ES-I3 (cell line): ENCODE data around the gene MAN2A1.
A peak's percentile ranks its signal among the peaks of the same experiment; 100 is the strongest.

Source experiments
- H3K36me3 ChIP-seq: 2 replicates; pipeline ENCODE4 v1.6.1; 2013; ENCODE audit warnings: mild to moderate bottlenecking, low read length, control low read depth, moderate library complexity; ENCODE audit not compliant: insufficient read depth
- H3K4me1 ChIP-seq: 2 replicates; pipeline ENCODE4 v1.6.1; 2013; ENCODE audit warnings: mild to moderate bottlenecking, control low read depth, low read length; ENCODE audit not compliant: insufficient read depth
- H3K9ac ChIP-seq: 2 replicates; pipeline ENCODE4 v1.6.1; 2013; ENCODE audit warnings: low read depth, mild to moderate bottlenecking, low read length, moderate library complexity
- H3K9me3 ChIP-seq: 2 replicates; pipeline ENCODE4 v1.6.1; 2013; ENCODE audit warnings: mild to moderate bottlenecking, low read length, moderate library complexity; ENCODE audit not compliant: control insufficient read depth, insufficient read depth

MAN2A1 gene

DNA sequence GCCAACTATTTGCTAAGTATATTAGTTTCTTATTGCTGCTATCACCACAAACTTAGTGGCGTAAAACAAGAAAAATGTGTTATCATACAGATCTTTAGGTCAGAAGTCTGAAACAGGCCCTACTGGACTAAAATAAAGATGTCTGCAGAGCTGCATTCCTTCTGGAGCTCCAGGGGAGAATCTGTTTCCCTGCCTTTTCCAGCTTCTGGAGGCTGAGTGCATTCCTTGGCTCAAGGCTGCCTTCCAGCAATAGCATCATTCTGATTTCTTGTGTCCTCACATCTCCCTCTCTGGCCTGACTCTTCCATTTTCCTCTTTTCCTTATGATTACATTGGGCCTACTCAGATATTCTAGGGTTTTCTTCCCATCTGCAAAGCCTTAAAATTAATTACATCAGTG is 15.9 kb downstream of the MAN2A1 start:
- Histone ChIP-seq H3K4me1 (peaks cover 8% of the 10 kb centered on the region; the same call in 1 of the 2 replicates), H3K36me3 (no peaks in the 10 kb centered on the region), H3K9me3 (no peaks in the 10 kb centered on the region), H3K9ac (no peak overlapping the region)

DNA sequence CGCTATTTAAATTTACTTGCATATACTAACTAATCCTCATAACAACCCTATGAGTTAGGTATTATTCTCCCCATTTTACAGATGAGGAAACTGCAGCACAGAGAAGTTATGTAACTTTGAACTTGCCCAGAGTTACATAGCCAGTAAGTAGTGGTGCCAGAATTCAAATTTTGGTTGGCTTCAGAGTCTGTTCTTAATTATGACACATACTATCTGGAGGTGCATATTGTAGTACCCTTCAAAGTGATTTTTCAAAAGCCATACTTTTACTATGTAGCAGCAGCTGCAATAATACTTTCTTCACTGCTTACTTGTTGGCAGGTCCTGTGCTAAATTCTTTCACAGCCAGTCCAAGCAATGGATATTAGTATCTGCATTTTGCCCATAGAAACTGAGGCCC is 16.4 kb downstream of the MAN2A1 start:
- Histone ChIP-seq H3K9me3 (no peaks in the 10 kb centered on the region), H3K36me3 (no peaks in the 10 kb centered on the region), H3K4me1 (peaks cover 8% of the 10 kb centered on the region; the same call in 1 of the 2 replicates), H3K9ac (no peak overlapping the region)

DNA sequence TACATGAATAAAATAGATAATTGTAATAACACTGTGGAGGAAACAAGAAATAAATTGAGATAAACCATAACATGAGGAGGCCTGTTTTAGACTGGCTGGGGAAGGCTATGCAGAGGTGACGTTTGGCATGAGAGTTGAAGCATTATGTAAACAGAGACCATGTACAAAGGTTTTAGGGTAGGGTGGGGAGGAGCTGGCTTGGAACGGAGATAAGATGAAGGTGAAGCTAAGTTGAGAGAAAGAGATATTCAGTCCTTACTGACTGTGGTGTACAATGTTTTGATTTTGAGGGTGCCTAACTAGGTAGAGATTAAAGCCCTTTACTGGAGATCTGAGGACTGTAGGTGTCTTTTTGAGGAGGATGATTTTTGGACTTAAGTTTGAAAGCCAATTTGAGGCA is 17.8 kb downstream of the MAN2A1 start:
- H3K4me1 ChIP-seq = peaks cover 8% of the 10 kb centered on the region; the same call in 1 of the 2 replicates
- no peak overlapping the region for H3K9ac ChIP-seq
- H3K36me3 ChIP-seq = no peaks in the 10 kb centered on the region
- H3K9me3 ChIP-seq = no peaks in the 10 kb centered on the region

DNA sequence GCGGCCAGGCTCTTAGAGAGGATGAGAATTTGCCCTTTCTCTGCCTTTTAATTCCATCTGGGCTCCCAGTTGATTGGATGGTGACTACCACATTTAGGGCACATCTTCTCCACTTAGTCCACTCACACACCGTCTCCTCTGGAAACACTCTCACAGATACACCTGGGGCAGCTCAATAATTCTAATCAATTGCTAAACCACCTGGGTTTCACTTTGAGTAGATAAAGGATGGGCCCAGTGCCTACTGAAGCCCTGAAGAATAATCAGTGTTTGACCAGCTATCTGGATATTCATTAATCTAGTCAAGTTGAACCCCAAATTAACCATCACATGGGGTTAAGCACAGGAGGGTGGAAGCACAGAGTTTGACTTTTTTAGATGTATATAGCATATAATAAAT is 19.1 kb downstream of the MAN2A1 start:
- Histone ChIP-seq H3K4me1 (peaks cover 6% of the 10 kb centered on the region; the same call in 1 of the 2 replicates), H3K36me3 (no peaks in the 10 kb centered on the region), H3K9ac (no peak overlapping the region), H3K9me3 (no peaks in the 10 kb centered on the region)

DNA sequence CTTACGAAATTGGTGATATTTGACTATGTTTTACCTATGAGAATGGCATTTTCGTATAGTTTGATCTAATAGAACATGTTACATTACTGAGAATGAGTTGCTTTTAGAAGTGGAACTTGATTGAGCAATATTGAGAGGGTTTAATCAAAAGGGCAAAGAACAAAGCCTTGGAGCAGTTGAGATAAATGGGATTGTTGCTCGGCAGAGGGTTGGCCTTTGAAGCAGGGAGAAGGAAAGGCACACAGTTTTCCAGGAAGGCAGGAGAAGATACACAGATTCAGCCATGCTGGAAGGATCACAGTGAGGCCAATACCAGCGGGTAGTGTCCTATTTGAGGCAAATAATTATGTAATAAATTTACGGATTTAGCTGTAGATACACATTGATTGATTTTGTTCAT is 19.5 kb downstream of the MAN2A1 start:
- no peak overlapping the region for H3K9ac ChIP-seq
- H3K4me1 ChIP-seq = peaks cover 2% of the 10 kb centered on the region; the same call in 1 of the 2 replicates
- no peaks in the 10 kb centered on the region for H3K36me3 ChIP-seq
- H3K9me3 ChIP-seq = no peaks in the 10 kb centered on the region

DNA sequence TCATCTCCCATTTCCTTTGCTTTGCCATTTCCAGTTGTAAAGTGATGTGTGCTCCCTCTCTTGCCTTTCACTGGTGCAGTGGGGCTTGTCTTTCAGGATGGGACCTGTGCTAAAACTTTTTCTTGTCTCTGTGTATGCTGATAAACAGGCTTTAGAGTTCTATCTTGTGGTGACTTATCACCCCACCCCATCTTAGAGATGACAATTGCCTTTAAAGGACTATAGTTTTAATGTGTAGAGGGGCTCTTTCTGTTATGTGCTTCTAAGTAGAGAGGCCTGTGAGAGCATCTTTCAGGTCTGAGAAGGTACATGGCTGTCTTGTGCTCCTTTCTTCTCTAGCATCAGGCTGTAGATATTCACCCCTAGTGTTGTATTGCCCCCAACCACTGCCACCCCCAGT is 21.9 kb downstream of the MAN2A1 start:
- Histone ChIP-seq H3K9ac (no peak overlapping the region), H3K4me1 (no peaks in the 10 kb centered on the region), H3K9me3 (no peaks in the 10 kb centered on the region), H3K36me3 (no peaks in the 10 kb centered on the region)

DNA sequence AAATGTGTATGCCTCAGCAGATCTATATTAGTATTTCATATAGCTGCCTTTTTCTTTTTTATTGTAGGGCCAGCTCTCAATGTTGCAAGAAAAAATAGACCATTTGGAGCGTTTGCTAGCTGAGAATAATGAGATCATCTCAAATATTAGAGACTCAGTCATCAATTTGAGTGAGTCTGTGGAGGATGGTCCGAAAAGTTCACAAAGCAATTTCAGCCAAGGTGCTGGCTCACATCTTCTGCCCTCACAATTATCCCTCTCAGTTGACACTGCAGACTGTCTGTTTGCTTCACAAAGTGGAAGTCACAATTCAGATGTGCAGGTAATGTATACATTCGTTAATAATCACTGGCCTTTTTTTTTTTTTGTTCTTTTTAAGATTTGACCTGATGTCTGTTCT is 23.7 kb downstream of the MAN2A1 start:
- no peaks in the 10 kb centered on the region for H3K4me1 ChIP-seq
- no peaks in the 10 kb centered on the region for H3K9me3 ChIP-seq
- H3K36me3 ChIP-seq = 0 out of 2 replicates have a peak, but pooled peaks cover 2% of the 10 kb centered on the region
- H3K9ac ChIP-seq = no peak overlapping the region

DNA sequence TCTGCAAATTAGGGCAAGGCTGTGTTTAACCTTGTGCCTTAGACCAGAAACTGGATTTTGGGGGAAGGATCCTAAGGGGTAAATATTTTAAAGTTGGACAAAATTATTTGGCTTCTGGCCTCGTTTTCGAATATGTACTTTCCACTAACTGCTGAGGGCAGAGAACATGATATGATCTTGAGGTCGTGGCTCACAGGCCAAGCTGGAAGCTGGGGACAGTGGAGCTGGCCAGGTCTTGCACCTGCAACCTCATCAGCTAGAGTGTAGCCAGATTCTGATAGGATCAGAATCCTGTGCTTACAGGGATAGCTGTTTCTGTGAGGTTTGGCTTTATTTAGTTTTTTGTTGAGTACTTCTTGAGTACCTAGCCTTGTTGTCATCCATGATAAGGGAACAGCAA is 24.9 kb downstream of the MAN2A1 start:
- no peaks in the 10 kb centered on the region for H3K9me3 ChIP-seq
- H3K9ac ChIP-seq = no peak overlapping the region
- H3K4me1 ChIP-seq = no peaks in the 10 kb centered on the region
- 0 out of 2 replicates have a peak, but pooled peaks cover 3% of the 10 kb centered on the region for H3K36me3 ChIP-seq

DNA sequence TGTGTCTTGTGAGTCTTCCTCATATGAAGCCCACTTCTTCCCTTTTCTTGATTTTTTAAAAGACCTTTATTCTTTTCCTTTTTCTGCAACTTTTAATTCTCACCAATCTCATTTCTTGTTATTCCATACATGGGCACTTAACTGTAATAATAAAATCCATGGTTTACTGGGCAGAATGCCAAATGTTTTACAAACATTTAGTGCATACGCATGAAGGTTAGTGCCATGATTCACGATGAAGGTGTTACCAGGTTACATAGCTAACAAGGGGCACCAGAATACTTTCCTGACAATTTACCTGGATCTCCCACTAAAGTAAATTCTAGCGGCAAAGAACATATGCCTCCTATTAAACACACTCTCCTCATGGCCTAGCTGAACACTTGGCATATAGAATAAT is 28.5 kb downstream of the MAN2A1 start:
- no peaks in the 10 kb centered on the region for H3K9me3 ChIP-seq
- H3K36me3 ChIP-seq = 0 out of 2 replicates have a peak, but pooled peaks cover 3% of the 10 kb centered on the region
- no peaks in the 10 kb centered on the region for H3K4me1 ChIP-seq
- no peak overlapping the region for H3K9ac ChIP-seq

DNA sequence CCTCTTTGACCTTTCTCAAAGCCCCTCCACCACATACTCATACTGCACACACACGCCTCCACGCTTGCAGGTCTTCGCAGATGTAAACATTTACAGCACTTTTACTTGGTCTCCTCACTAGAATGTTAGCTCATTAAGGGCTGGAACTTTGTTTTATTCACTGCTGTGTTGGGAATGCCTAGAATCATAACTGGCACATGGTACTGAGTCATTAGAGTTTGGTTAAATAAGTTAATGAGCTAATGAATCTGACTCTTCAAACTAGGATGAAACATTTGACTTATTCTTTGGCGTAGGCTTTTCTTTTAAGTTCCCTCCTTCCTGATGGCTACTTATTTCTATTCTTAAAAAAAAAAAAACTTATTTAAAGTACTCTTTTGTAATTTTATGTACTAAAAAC is 28.9 kb downstream of the MAN2A1 start:
- H3K4me1 ChIP-seq = no peaks in the 10 kb centered on the region
- no peaks in the 10 kb centered on the region for H3K9me3 ChIP-seq
- no peak overlapping the region for H3K9ac ChIP-seq
- 0 out of 2 replicates have a peak, but pooled peaks cover 3% of the 10 kb centered on the region for H3K36me3 ChIP-seq

DNA sequence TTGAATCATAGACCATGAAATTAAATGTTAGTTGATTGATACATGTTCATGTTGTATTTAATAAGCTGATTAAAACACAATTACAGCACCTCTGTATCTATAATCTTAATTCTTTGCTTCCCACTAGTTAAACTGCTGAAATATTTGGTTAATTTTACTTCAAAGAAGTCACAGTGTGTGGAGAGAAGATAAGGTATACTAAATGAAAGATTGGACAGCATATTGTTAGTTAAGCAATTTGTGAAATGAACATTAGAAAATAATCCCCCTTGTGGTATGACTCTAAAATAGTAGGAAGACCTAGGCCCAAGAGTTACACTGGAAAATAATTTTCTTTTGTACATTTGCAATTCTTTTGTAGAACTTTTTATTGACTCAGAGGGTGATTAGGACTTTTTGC is 30.3 kb downstream of the MAN2A1 start:
- Histone ChIP-seq H3K9ac (no peak overlapping the region), H3K4me1 (no peaks in the 10 kb centered on the region), H3K36me3 (0 out of 2 replicates have a peak, but pooled peaks cover 3% of the 10 kb centered on the region), H3K9me3 (no peaks in the 10 kb centered on the region)

DNA sequence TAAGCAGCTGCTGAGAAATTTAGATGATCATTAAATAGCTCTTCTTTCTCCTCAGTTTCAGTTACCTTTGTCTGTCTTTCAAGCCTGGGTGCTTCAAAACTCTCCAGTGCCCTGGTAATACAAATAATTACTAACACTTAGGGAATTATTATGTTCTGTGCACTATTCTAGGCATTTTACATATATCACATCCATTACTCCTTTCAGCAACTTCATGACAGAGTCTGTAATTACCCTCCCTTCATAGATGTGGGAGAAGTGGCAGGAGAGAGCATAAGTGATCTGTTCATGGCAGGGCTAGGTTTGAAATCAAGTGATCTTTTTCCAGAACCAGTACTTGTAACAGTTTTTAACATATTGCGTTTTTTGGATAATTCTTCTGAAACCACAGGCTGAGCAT is 32.0 kb downstream of the MAN2A1 start:
- 0 out of 2 replicates have a peak, but pooled peaks cover 3% of the 10 kb centered on the region for H3K36me3 ChIP-seq

DNA sequence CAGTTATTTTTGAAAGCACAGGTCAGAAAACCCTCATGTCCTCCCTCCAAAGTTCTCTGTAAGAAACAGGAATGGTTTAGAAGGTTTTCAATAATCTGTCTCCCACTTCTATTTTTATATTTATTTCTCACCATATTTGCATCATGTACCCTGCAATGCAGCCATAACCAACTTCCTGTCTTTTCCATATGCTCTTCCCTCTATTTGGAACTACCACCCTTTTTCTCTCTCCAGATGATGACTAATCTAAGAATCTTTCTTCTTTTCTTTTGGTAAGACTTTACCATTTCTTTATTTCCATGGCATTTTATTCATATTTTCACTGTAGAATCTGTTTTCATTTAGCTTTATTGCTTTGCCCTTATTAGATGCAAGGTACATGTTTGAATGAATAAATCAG is 33.9 kb downstream of the MAN2A1 start:
- no peak overlapping the region for H3K9ac ChIP-seq
- H3K4me1 ChIP-seq = no peaks in the 10 kb centered on the region
- H3K36me3 ChIP-seq = no peaks in the 10 kb centered on the region
- H3K9me3 ChIP-seq = no peaks in the 10 kb centered on the region

More for the DNA sequence above, 32.0 kb downstream of the MAN2A1 start:
- H3K4me1 ChIP-seq = no peaks in the 10 kb centered on the region
- no peaks in the 10 kb centered on the region for H3K9me3 ChIP-seq
- H3K9ac ChIP-seq = no peak overlapping the region

DNA sequence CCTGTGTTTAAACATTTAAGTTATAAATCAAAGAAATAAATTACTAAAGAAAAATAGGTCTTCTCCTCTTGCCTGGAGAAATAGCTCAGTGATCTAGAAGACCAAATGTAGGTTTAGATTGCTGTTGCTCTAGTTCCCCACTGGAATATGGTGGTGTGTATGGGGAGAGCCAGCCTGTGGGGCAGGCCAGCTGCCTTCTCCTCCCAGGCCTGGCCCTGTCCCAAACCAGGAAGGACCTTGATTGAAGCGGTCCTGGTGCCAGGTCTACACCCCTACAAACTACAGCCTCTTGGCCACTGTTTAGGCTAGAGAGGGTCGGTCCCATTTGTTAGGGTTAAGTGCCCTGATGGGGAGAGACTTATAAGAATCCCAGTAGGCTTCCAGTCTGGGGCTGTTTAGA is 35.4 kb downstream of the MAN2A1 start:
- Histone ChIP-seq H3K9me3 (no peaks in the 10 kb centered on the region), H3K36me3 (no peaks in the 10 kb centered on the region), H3K4me1 (no peaks in the 10 kb centered on the region), H3K9ac (no peak overlapping the region)

DNA sequence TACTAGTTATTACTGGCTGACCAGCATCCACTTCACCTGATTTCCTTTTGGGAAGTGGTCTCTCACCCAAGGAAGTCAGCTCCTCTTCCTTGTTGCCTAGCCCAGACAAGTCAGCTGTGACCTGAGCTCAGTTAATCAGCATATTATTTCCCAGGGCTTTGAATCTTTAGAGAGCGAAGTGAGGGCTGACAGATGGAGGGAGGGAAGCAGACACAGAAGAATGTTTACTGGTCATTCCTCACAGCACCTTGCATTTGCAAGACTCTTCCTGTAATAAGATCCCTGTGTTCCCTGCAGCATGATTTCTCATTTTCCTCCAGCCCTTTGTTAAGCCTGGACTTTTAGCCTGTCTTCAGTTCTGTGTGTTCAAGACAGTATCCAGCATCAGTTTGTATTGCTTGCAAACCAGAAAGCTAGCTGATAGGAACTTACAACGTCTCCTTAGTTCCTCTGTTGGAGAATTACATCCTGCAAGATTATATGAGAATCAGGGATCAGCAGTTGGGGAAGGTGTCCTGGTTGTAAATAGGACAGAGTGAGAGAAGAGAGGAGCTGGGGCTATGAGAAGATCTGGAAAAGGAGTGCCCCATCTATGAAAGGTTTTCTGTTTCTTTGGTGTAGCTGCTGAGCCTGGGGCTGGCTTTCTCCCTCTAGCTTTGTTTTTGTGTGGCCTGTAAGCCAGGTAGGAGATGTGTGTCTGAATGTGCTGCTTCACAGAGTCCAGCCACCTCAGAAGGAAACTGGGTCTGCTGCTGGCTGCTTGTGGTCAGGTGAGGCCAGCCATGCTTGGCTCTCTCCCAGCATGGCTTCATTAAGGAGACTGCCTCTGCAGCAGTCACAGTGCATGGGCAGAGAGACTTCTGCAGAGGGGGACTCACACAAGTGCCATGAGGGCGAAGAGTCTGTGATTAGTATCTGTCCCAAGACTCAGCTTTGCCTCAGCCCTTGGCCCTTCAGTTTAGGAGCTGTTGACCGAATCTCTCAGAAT is 50.3 kb downstream of the MAN2A1 start:
- Histone ChIP-seq H3K4me1 (peaks cover 47% of the 10 kb centered on the region), H3K9ac (peak overlapping the region; percentile 9; the same call in 1 of the 2 replicates), H3K9me3 (no peaks in the 10 kb centered on the region), H3K36me3 (no peaks in the 10 kb centered on the region)
